Activated CD4-positive, alpha-beta T cell treated with anti-CD3 and anti-CD28 coated beads, Interleukin-10, Interleukin-2, amounts not matched to agents 100 ng/mL and 50 ng/mL, durations not matched to agents 16 hours and 8 hours (primary cell): ENCODE measurements around the gene CEMP1.
"Not testable (repeated sequence)": the region's sequence is repeated elsewhere in the genome, so short reads cannot be mapped to it uniquely, and the experiment has no call there.

Experiments
- DNase-seq: peaks from one replicate; pipeline ENCODE4 v3.0.0-alpha.2; 2020

CEMP1 gene, protein sequence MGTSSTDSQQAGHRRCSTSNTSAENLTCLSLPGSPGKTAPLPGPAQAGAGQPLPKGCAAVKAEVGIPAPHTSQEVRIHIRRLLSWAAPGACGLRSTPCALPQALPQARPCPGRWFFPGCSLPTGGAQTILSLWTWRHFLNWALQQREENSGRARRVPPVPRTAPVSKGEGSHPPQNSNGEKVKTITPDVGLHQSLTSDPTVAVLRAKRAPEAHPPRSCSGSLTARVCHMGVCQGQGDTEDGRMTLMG

GRCh38 chr16:2531371-2531695, at the start of gene CEMP1:
Gene CEMP1 (minus strand): TSS chr16:2531408. CDS start chr16:2531073, 335 bp downstream.
- no peak for DNase-seq

DNA sequence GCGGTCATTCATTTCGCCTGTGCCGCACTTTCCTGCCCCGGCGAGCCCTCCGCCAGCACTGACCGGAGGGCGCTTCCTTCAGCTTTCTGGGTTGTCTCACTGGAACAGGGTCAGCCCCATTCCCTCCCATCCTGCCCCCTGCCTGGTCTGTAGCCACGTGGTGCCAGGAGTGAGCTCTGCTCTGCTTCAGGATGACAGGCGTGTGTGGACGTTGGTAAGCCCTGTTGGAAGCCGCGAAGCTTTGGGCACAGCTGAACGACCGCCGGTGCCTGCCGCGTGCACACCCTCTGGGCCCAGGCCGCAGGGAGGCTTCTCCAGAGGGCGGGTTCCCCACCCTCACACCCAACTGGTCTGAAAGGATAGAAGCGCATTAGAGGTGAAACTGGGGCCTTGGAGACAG, 49.6 kb upstream of the CEMP1 start:
- DNase-seq: not testable (repeated sequence)

DNA sequence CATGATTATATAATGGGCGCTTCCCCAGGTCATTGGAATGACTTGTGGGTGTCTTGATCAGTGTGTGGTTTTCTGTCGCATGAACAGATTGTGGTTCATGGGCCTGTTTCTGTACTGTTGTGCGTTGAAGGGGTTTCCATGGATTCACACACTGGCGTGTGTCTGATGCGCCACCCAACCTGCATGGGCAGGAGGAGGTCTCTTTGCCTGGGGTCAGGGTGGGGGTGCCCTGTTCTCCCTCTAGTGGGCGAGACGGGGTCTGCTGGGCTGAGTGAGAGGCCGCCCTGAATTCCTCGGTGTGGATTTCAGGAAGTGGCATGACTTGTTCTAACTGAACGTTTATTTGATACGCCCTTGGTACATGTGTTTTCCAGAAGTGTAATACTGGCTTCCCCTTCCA, 48.9 kb upstream of the CEMP1 start:
- not testable (repeated sequence) for DNase-seq

DNA sequence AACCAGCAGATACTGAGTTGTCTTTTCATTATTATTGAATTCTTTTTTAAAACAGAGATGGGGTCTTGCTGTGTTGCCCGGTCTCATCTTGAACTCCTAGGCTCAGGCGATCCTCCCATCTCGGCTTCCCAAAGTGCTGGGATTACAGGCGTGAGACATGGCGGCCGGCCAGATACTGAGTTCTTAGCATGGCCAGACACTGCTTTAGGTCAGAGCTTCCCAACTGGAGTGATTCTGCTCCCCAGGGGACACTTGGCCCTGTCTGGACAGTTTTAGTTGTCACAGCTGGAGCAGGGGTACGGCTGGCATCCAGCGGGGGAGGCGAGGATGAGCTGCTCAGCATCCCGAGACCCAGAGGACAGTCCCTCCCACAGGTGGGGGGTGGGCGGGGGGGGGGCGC, 47.7 kb upstream of the CEMP1 start:
- not testable (repeated sequence) for DNase-seq

GRCh38 chr16:2577044-2577443, 45.8 kb upstream of the CEMP1 start:
- DNase-seq: not testable (repeated sequence)

- not testable (repeated sequence) for DNase-seq
Observed at GRCh38 chr16:2575839-2576238, 44.6 kb upstream of the CEMP1 start.

- DNase-seq: not testable (repeated sequence)
Observed at GRCh38 chr16:2572704-2573103, 41.5 kb upstream of the CEMP1 start.

- not testable (repeated sequence) for DNase-seq
Observed at GRCh38 chr16:2568573-2568972, 37.4 kb upstream of the CEMP1 start.

DNA sequence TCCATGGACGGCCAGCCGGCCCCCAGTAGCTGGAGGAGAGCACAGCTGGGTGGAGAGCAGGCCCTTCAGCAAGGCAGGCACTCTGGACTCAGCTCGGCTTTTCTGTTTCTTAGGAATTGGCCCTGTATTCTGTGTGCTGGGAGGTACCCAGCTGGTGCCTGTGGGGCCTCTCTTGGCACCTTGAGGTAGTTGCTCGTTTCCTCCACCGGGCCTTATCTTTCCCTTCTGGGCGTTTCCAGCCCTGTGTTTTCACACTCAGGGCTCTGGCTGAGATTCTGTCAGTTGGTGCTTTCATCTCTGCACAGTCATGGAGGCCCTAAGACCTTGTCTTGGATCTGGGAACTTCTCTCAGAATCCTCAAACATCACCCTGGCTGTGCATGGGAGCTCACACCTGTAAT, 36.3 kb upstream of the CEMP1 start:
- not testable (repeated sequence) for DNase-seq

GRCh38 chr16:2560798-2561133, 29.6 kb upstream of the CEMP1 start:
- peak; percentile 77 for DNase-seq

DNA sequence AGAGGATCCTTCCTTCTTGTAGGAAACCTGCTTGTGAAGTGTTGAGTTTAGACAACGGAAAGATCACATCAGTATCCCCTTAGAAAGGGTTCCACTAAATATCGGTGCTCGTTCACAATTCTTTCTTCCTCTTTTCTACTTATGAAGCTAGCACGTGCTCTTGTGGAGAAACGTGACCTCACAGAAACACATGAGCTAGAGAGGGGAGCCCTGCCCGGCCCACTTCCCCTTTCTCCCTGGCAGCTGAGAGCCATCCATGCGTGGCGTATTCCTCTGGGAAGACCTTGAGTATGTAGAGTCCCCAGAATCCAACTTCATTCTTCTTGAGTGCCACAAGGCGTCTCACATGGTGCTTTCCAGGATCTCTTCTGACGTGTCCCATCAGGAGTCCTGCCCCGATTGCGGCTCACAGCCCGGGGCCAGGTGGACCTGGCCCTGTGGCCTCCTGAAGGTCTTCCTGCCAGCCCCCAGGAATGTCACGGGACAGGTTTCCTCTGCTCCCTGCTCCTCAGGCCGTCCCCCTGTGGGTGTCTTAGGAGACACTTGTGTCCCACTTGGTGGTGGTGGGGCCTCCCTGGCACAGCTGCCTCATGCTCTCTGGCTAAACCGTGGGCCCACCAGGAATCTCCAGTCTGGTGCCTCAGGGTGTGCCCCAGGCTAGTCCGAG, 29.1 kb upstream of the CEMP1 start:
- DNase-seq: not testable (repeated sequence)

DNA sequence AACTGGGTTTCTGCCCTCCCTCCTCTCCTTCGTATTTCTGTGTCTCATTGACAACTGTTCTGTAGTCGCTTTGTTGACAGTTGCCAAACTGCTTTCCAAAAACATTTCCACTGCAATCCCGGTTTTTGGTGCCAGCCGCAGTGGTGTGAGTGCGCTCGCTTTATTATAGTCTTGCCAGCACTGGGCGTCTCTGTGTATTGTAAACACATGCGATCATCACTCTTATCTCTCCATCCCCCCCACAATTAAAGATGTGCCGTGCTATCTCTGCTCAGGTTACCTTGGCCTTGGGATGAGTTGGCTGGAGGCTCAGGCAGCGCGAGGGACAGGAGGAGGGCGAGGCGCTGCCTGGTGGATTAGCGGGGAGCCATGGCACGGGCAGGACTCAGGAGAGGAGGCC, 25.9 kb upstream of the CEMP1 start:
- not testable (repeated sequence) for DNase-seq

DNA sequence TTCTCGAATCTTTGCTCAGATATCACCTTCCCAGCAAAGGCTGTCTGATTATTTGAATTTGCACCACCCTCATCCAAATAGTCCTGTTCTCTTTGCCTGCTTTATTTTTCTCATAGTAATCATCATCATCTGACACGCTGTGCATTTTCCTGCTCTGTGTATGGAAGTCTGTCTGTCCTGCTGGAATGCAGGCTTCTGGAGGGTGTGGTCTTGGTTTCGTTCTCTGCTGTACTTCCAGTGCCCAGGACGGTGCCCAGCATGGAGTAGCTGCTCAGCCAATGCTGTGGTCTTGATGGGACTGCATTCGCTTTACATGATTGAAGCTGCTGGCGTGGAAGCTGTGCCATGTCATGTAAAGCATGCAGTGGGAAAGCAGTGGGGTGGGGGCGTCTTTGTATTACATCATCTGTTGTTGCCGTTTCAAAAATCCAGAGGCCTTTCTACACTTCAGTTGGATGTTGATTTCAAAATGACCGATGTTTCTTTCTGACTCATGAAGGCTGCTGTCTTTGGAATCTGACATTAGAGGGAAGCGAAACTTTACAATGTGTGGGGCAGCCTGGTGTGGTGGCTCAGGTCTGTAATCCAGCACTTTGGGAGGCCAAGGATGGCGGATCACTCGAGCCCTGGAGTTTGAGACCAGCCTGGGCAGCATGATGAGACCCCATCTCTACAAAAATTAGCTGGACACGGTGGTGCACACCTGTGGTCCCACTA, 23.7 kb upstream of the CEMP1 start:
- not testable (repeated sequence) for DNase-seq

GRCh38 chr16:2551420-2551889, 20.2 kb upstream of the CEMP1 start:
- not testable (repeated sequence) for DNase-seq

GRCh38 chr16:2550283-2550878, 19.2 kb upstream of the CEMP1 start:
- not testable (repeated sequence) for DNase-seq

- not testable (repeated sequence) for DNase-seq
Observed at GRCh38 chr16:2543771-2544170, 12.6 kb upstream of the CEMP1 start.

DNA sequence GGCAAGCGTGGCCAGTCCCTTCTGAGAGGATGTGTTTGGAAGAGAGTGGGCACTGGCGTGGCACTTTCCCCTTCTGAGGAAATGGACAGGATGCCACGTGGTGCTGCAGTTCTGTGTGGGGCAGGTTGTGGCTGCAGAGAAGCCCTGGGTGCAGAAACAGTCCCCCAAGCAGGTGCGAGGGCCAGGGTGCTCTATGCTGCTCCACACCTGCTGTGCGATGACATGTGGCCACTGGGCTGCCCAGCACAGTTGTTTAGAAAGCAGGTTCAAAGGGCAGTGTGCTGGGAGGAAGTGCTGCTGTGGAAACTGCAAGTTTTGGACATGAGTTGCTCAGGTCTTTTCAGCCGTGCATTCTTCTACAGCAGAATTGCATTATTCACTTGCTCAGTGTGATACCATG, 10.2 kb upstream of the CEMP1 start:
- DNase-seq: not testable (repeated sequence)

GRCh38 chr16:2540912-2541311, 9.7 kb upstream of the CEMP1 start:
- DNase-seq: not testable (repeated sequence)

- peak; percentile 58 for DNase-seq
Observed at GRCh38 chr16:2539845-2540458, 8.7 kb upstream of the CEMP1 start.

GRCh38 chr16:2539192-2539844, 8.1 kb upstream of the CEMP1 start:
- not testable (repeated sequence) for DNase-seq

DNA sequence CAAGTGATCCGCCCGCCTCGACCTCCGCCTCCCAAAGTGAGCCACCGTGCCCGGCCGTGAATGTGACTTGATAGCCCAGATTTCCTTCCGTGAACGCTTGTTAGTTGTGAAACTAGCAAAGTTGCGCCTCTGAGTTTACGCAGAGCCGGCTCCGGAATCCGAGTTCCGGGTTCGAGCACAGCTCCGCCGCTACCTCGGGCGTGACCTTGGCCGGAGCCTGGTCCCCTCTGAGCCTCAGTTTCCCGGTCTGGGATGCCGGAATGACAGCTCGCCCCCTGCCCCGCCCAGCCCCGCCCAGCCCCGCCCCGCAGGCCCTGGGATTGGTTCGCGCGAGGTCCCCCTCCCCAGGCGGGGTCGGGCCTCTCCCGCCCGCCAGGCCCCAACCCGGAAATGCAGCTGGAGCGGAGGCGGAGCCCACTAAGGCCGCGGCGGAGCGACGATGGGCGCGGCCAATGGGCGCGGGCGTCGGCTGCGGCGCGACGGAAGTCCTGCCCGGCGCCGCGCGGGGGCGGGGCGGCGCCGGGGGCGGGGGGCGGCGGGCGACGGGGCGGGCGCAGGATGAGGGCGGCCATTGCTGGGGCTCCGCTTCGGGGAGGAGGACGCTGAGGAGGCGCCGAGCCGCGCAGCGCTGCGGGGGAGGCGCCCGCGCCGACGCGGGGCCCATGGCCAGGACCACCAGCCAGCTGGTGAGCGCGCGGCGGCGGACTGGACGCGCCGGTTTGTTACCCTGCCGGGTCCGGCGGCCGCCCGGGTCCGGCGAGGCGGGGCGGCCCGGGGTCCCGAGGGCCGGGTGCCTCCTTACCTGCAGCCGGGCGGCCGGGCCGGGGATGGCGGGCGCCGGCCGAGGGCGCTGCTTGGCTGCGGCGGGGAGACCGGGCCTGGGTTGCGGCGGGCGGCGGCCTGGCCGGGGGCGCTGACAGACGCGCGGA, 6.5 kb upstream of the CEMP1 start, which contains the start of gene PDPK1:
TSS of gene PDPK1 (plus strand) at position 571 of the 929 bp plus-strand sequence. CDS start at position 663, 92 bp downstream.
- DNase-seq: peak; percentile 97
